ENCODE data around the gene ZNF583. TPM values are rescaled to one million over a fixed set of nuclear protein-coding genes. Genes with fewer than 3 reads are reported as not detected.

ZNF583 gene
- total and polyA plus RNA-seq, 9 of the 15 experiments (the other 6 are each of a cell fraction or from before 2014, with no cell fraction given) = 0.92 to 6.7 (median 3.0) TPM

GRCh38 chr19:56403764-56404704 lies at the start of gene ZNF583 (continued):
- TF ChIP-seq E2F8 (IDR thresholded peaks at IDR 0.05; ENCODE audit: low read depth, partially characterized antibody) (no peak), RFX5 (IDR thresholded peaks at IDR 0.05; ENCODE audit: low read depth, low read length) (no peak), REST (IDR thresholded peaks at IDR 0.05; ENCODE audit: borderline replicate concordance) (no peak), REST (CRISPR knock-in tag; IDR thresholded peaks at IDR 0.05; ENCODE audit: low read depth) (peak; percentile 51; the same call in 1 of the 2 replicates), BRD9 (IDR thresholded peaks at IDR 0.05; ENCODE audit: low read depth, partially characterized antibody) (no peak), DPF2 (IDR thresholded peaks at IDR 0.05) (no peak), HINFP (tag; conservative IDR thresholded peaks at IDR 0.05; ENCODE audit: low read depth) (peak; percentile 96), BRD4 (IDR thresholded peaks at IDR 0.05) (no peak), IRF1 (CRISPR knock-in tag; IDR thresholded peaks at IDR 0.05; ENCODE audit: borderline replicate concordance) (no peak), ZBTB2 (IDR thresholded peaks at IDR 0.05) (peak; percentile 98), ZFP36 (IDR thresholded peaks at IDR 0.05; ENCODE audit: low read depth, low read length, partially characterized antibody) (no peak)
